ENCODE results near the gene MYO9A. TPM values are rescaled to one million over a fixed set of nuclear protein-coding genes. Genes with fewer than 3 reads are reported as not detected.
"Not testable (repeated sequence)": the region's sequence is repeated elsewhere in the genome, so short reads cannot be mapped to it uniquely, and the experiment has no call there.

MYO9A gene
- polyA plus RNA-seq, 2 donors = 2.6 to 4.3 TPM

- H3K27me3 ChIP-seq (ENCODE audit: control insufficient read depth in 1 of 2, insufficient read depth in 2 of 2, low read length in 2 of 2); H3K27ac ChIP-seq (ENCODE audit: low read depth in 2 of 2, low read length in 1 of 2); H3K9me3 ChIP-seq (ENCODE audit: control insufficient read depth in 2 of 2, insufficient read depth in 1 of 2, low read depth in 1 of 2, low read length in 1 of 2); H3K36me3 ChIP-seq (ENCODE audit: control insufficient read depth in 2 of 2, insufficient read depth in 2 of 2, low read length in 1 of 2); H3K4me3 ChIP-seq (ENCODE audit: low read depth in 1 of 2, low read length in 2 of 2); H3K4me1 ChIP-seq (ENCODE audit: control insufficient read depth in 2 of 2, insufficient read depth in 2 of 2, low read length in 1 of 2): not testable (repeated sequence)
- WGBS, 2 donors = 97 to 98% methylated on average over 7 of the region's 7 CpGs
These were observed 64.7 kb downstream of the MYO9A start for GRCh38 chr15:72053297-72053696.

DNA sequence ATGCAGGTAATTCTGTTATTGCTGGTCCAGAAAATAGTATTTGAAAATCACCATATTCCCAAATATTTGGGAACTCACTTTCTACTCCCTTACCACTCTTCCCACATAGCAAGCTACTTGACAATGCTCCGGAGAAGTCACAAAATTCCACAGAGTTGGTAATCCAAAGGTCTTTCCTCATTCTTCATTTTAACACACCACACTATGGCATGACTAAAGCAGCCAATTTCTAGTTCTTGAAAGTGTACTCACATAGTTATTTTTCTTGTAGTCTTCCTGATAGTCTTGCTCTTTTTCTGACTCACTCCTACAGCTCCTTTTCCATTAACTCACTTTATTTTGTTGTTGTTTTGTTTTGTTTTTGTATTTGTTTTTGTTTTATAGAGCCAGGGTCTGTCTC, 67.2 kb downstream of the MYO9A start:
- H3K4me1 ChIP-seq (ENCODE audit: control insufficient read depth in 2 of 2, insufficient read depth in 2 of 2, low read length in 1 of 2) = peaks cover 5 to 7% of the 10 kb centered on the region in 2 donors
- 94 to 96% methylated on average over 1 of the region's 1 CpG for WGBS, 2 donors

GRCh38 chr15:72047020-72047419, 70.9 kb downstream of the MYO9A start:
- H3K4me3 ChIP-seq (ENCODE audit: low read depth in 1 of 2, low read length in 2 of 2) = no peak overlapping the region
- H3K27me3 ChIP-seq (ENCODE audit: control insufficient read depth in 1 of 2, insufficient read depth in 2 of 2, low read length in 2 of 2) = no peaks in the 10 kb centered on the region
- no peak overlapping the region for H3K27ac ChIP-seq (ENCODE audit: low read depth in 2 of 2, low read length in 1 of 2)
- no peaks in the 10 kb centered on the region for H3K9me3 ChIP-seq (ENCODE audit: control insufficient read depth in 2 of 2, insufficient read depth in 1 of 2, low read depth in 1 of 2, low read length in 1 of 2)
- peaks cover 3 to 6% of the 10 kb centered on the region in 2 donors for H3K36me3 ChIP-seq (ENCODE audit: control insufficient read depth in 2 of 2, insufficient read depth in 2 of 2, low read length in 1 of 2)
- H3K4me1 ChIP-seq (ENCODE audit: control insufficient read depth in 2 of 2, insufficient read depth in 2 of 2, low read length in 1 of 2) = peaks cover 3 to 5% of the 10 kb centered on the region in 2 donors

More for the DNA sequence above, 67.2 kb downstream of the MYO9A start:
- Histone ChIP-seq H3K9me3 (ENCODE audit: control insufficient read depth in 2 of 2, insufficient read depth in 1 of 2, low read depth in 1 of 2, low read length in 1 of 2) (no peaks in the 10 kb centered on the region), H3K27ac (ENCODE audit: low read depth in 2 of 2, low read length in 1 of 2) (no peak overlapping the region), H3K27me3 (ENCODE audit: control insufficient read depth in 1 of 2, insufficient read depth in 2 of 2, low read length in 2 of 2) (no peaks in the 10 kb centered on the region), H3K4me3 (ENCODE audit: low read depth in 1 of 2, low read length in 2 of 2) (no peak overlapping the region), H3K36me3 (ENCODE audit: control insufficient read depth in 2 of 2, insufficient read depth in 2 of 2, low read length in 1 of 2) (peaks cover under 1 to 3% of the 10 kb centered on the region in 2 donors)

DNA sequence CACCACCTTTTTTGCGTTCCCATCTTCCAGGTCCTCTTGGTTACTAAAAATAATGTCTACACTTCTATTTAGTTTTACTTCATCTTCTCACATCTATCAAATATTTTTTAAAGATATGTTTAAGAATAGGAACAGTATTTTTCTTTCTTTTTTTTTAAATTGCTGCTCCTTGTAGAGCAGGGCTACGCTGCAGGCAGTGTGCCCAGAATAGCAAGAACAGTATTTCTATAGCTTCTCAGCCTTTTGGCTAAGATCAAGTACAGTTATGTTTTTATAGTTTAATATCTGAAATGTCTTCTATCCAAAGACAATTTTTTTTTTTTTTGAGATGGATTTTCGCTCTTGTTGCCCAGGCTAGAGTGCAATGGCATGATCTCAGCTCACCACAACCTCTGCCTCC, 73.0 kb downstream of the MYO9A start:
- no peaks in the 10 kb centered on the region for H3K4me1 ChIP-seq (ENCODE audit: control insufficient read depth in 2 of 2, insufficient read depth in 2 of 2, low read length in 1 of 2)
- H3K27me3 ChIP-seq (ENCODE audit: control insufficient read depth in 1 of 2, insufficient read depth in 2 of 2, low read length in 2 of 2) = no peaks in the 10 kb centered on the region
- WGBS, 2 donors = 86 to 90% methylated on average over 3 of the region's 3 CpGs
- no peak overlapping the region for H3K4me3 ChIP-seq (ENCODE audit: low read depth in 1 of 2, low read length in 2 of 2)
- H3K36me3 ChIP-seq (ENCODE audit: control insufficient read depth in 2 of 2, insufficient read depth in 2 of 2, low read length in 1 of 2) = peaks cover 3 to 6% of the 10 kb centered on the region in 2 donors
- H3K27ac ChIP-seq (ENCODE audit: low read depth in 2 of 2, low read length in 1 of 2) = no peak overlapping the region
- no peaks in the 10 kb centered on the region for H3K9me3 ChIP-seq (ENCODE audit: control insufficient read depth in 2 of 2, insufficient read depth in 1 of 2, low read depth in 1 of 2, low read length in 1 of 2)

DNA sequence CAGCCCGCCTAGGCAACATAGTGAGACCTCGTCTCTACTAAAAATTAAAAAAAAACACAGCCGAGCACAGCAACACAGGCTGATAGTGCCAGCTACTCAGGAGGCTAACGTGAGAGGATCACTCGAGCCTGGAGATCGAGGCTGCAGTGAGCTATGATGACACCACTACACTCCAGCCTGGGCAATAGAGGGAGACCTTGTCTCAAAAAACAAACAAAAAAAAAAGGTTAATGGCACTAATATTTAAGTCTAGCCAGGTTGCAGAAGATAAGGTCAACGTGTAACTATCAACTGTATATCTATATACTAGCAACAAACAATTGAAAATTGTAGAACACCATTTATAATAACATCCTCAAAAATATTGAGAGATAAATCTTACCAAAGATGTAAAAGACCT, 75.1 kb downstream of the MYO9A start:
- Histone ChIP-seq H3K4me3 (ENCODE audit: low read depth in 1 of 2, low read length in 2 of 2) (no peak overlapping the region), H3K27me3 (ENCODE audit: control insufficient read depth in 1 of 2, insufficient read depth in 2 of 2, low read length in 2 of 2) (no peaks in the 10 kb centered on the region), H3K4me1 (ENCODE audit: control insufficient read depth in 2 of 2, insufficient read depth in 2 of 2, low read length in 1 of 2) (no peaks in the 10 kb centered on the region), H3K27ac (ENCODE audit: low read depth in 2 of 2, low read length in 1 of 2) (no peak overlapping the region), H3K36me3 (ENCODE audit: control insufficient read depth in 2 of 2, insufficient read depth in 2 of 2, low read length in 1 of 2) (peaks cover 3 to 6% of the 10 kb centered on the region in 2 donors), H3K9me3 (ENCODE audit: control insufficient read depth in 2 of 2, insufficient read depth in 1 of 2, low read depth in 1 of 2, low read length in 1 of 2) (no peaks in the 10 kb centered on the region)
- 90 to 94% methylated on average over 7 of the region's 7 CpGs for WGBS, 2 donors

DNA sequence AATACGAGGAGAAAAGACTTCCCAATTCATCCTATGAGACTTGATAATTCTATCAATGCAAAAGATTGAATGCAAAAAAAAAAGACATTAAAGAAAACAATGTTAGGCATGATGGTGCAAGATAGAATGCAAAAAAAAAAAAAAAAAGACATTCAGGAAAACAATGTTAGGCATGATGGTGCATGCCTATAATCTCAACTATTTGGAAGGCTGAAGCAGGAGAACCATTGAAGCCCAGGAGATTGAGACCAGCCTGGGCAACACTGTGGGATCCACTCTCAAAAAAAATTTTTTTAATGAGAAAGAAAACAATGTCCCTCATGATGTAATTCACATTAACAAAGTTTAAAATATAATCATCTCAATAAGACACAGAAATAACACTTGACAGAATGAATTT, 75.9 kb downstream of the MYO9A start:
- Histone ChIP-seq H3K27me3 (ENCODE audit: control insufficient read depth in 1 of 2, insufficient read depth in 2 of 2, low read length in 2 of 2) (no peaks in the 10 kb centered on the region), H3K27ac (ENCODE audit: low read depth in 2 of 2, low read length in 1 of 2) (no peak overlapping the region), H3K36me3 (ENCODE audit: control insufficient read depth in 2 of 2, insufficient read depth in 2 of 2, low read length in 1 of 2) (peaks cover 3 to 6% of the 10 kb centered on the region in 2 donors), H3K4me3 (ENCODE audit: low read depth in 1 of 2, low read length in 2 of 2) (no peak overlapping the region), H3K9me3 (ENCODE audit: control insufficient read depth in 2 of 2, insufficient read depth in 1 of 2, low read depth in 1 of 2, low read length in 1 of 2) (no peaks in the 10 kb centered on the region), H3K4me1 (ENCODE audit: control insufficient read depth in 2 of 2, insufficient read depth in 2 of 2, low read length in 1 of 2) (no peaks in the 10 kb centered on the region)
- WGBS, 2 donors = 37 to 60% methylated on average over 1 of the region's 1 CpG

GRCh38 chr15:72037321-72037720, 80.6 kb downstream of the MYO9A start:
- Histone ChIP-seq H3K4me1 (ENCODE audit: control insufficient read depth in 2 of 2, insufficient read depth in 2 of 2, low read length in 1 of 2) (no peaks in the 10 kb centered on the region), H3K4me3 (ENCODE audit: low read depth in 1 of 2, low read length in 2 of 2) (no peak overlapping the region), H3K27me3 (ENCODE audit: control insufficient read depth in 1 of 2, insufficient read depth in 2 of 2, low read length in 2 of 2) (no peaks in the 10 kb centered on the region), H3K27ac (ENCODE audit: low read depth in 2 of 2, low read length in 1 of 2) (no peak overlapping the region), H3K36me3 (ENCODE audit: control insufficient read depth in 2 of 2, insufficient read depth in 2 of 2, low read length in 1 of 2) (no peaks in the 10 kb centered on the region), H3K9me3 (ENCODE audit: control insufficient read depth in 2 of 2, insufficient read depth in 1 of 2, low read depth in 1 of 2, low read length in 1 of 2) (no peaks in the 10 kb centered on the region)
- WGBS, 2 donors = 86 to 91% methylated on average over 4 of the region's 4 CpGs

DNA sequence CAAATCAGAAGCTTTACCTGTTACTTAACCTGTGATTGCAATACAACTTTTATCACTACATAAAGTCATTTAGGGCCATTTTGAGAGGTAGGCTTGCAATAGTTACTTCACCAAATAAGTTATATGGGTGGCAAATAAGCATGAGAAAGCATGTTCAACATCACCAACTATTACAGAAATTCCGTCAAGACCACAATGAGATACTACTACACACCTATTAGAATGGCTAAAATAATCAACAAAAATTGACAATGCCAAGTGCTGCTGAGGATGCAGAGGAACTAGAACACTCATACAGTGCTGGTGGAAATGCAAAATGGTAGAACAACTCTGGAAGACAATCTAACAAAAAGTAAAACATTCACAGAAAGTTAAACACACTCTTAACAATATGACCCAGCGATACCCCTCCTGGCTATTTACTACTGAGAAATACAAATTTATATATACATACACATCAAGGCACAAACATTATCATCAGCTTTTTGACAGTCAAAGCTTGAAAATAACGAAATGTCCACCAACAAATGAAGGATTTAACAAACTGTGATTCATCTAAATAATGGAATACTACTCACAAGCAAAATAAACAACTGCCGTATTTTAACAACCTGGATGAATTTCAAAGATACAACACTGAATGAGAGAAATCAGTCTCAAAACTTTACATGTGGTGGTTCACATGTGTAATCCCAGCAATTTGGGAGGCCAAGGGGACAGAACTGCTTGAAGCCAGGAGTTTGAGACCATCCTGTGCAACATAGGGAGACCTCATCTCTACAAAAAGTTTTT, 82.9 kb downstream of the MYO9A start:
- Histone ChIP-seq H3K4me1 (ENCODE audit: control insufficient read depth in 2 of 2, insufficient read depth in 2 of 2, low read length in 1 of 2) (no peaks in the 10 kb centered on the region), H3K27me3 (ENCODE audit: control insufficient read depth in 1 of 2, insufficient read depth in 2 of 2, low read length in 2 of 2) (no peaks in the 10 kb centered on the region), H3K9me3 (ENCODE audit: control insufficient read depth in 2 of 2, insufficient read depth in 1 of 2, low read depth in 1 of 2, low read length in 1 of 2) (no peaks in the 10 kb centered on the region), H3K4me3 (ENCODE audit: low read depth in 1 of 2, low read length in 2 of 2) (no peak overlapping the region), H3K36me3 (ENCODE audit: control insufficient read depth in 2 of 2, insufficient read depth in 2 of 2, low read length in 1 of 2) (no peaks in the 10 kb centered on the region), H3K27ac (ENCODE audit: low read depth in 2 of 2, low read length in 1 of 2) (no peak overlapping the region)
- 64 to 78% methylated on average over 4 of the region's 4 CpGs for WGBS, 2 donors

DNA sequence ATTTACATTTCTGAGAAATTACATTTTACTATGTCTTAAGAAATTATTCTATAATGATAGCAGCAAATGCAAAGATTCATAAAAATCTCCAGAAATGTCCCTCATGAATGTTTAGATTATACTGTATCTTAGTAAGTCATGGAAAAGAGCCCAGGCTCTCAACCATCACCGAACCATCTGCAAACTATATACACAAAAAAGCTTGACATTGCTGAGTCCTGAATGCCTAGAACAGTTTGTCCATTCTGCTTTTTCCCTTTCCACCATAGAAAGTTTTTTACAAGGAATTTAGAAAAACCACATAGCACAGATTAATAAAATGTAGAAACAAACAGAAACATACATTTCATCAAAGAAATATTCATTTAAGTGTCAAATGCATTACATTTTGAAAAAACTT, 83.6 kb downstream of the MYO9A start:
- WGBS, 2 donors = 88 to 90% methylated on average over 1 of the region's 1 CpG
- H3K27me3 ChIP-seq (ENCODE audit: control insufficient read depth in 1 of 2, insufficient read depth in 2 of 2, low read length in 2 of 2) = no peaks in the 10 kb centered on the region
- no peaks in the 10 kb centered on the region for H3K9me3 ChIP-seq (ENCODE audit: control insufficient read depth in 2 of 2, insufficient read depth in 1 of 2, low read depth in 1 of 2, low read length in 1 of 2)
- peak overlapping the region in 1 of 2 donors; percentile 9 for H3K27ac ChIP-seq (ENCODE audit: low read depth in 2 of 2, low read length in 1 of 2)
- H3K4me3 ChIP-seq (ENCODE audit: low read depth in 1 of 2, low read length in 2 of 2) = no peak overlapping the region
- H3K4me1 ChIP-seq (ENCODE audit: control insufficient read depth in 2 of 2, insufficient read depth in 2 of 2, low read length in 1 of 2) = no peaks in the 10 kb centered on the region
- H3K36me3 ChIP-seq (ENCODE audit: control insufficient read depth in 2 of 2, insufficient read depth in 2 of 2, low read length in 1 of 2) = no peaks in the 10 kb centered on the region

- Histone ChIP-seq H3K27me3 (ENCODE audit: control insufficient read depth in 1 of 2, insufficient read depth in 2 of 2, low read length in 2 of 2) (no peaks in the 10 kb centered on the region), H3K36me3 (ENCODE audit: control insufficient read depth in 2 of 2, insufficient read depth in 2 of 2, low read length in 1 of 2) (no peaks in the 10 kb centered on the region), H3K4me1 (ENCODE audit: control insufficient read depth in 2 of 2, insufficient read depth in 2 of 2, low read length in 1 of 2) (no peaks in the 10 kb centered on the region), H3K9me3 (ENCODE audit: control insufficient read depth in 2 of 2, insufficient read depth in 1 of 2, low read depth in 1 of 2, low read length in 1 of 2) (no peaks in the 10 kb centered on the region), H3K4me3 (ENCODE audit: low read depth in 1 of 2, low read length in 2 of 2) (no peak overlapping the region), H3K27ac (ENCODE audit: low read depth in 2 of 2, low read length in 1 of 2) (peak overlapping the region in 1 of 2 donors; percentile 9)
- 79% methylated on average over 7 of the region's 7 CpGs for WGBS, 2 donors
These were observed 84.2 kb downstream of the MYO9A start for GRCh38 chr15:72033711-72034110.

All from esophagus (tissue), 2 donors.